Measurements from ENCODE around the gene FOXN1. TPM values are rescaled to one million over a fixed set of nuclear protein-coding genes. Genes with fewer than 3 reads are reported as not detected.

The FOXN1 gene
- total and polyA plus RNA-seq, 3 experiments from 2014 or later = not detected

DNA sequence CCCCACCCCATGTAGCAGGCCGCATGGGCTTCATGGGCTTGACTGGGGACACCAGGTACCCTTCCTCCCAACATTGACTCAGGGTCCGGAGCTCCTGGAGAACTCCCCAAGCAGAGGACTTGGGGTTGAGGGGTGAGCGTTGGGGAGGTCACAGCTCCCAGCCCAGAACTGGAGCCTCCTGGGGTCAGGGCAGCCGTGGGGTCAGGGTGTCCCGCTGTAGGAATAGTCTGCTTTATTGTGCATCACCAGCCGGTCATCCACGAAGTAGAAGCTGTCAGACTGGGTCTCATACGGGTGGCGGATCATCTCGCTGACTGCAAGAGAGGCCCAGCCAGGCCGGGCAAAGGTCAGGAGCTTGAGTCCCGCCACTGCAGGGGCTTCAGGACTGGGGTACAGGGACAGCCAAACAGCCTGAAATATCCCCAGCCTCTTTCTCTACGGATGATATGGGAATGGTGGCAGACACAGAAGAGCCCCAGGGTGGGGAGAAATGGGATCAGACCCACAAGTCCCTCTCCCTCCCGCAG is 41.0 kb downstream of the FOXN1 start:
- DNase-seq = no peak
- Histone ChIP-seq H3K27me3 (ENCODE audit: insufficient read depth, low read length, poor library complexity, severe bottlenecking) (no peaks in the 10 kb centered on the region), H3K27ac (ENCODE audit: low read depth, low read length) (no peak overlapping the region), H3K36me3 (ENCODE audit: insufficient read depth, low read length) (no peaks in the 10 kb centered on the region), H3K9me3 (ENCODE audit: low read length) (no peaks in the 10 kb centered on the region), H3K4me1 (ENCODE audit: insufficient read depth, low read length) (peaks cover 44% of the 10 kb centered on the region), H3K4me3 (ENCODE audit: low read length) (no peak overlapping the region)
- Mint-ChIP-seq H3K9me3 (no peaks in the 10 kb centered on the region), H3K36me3 (peaks cover 0 to 15% (median 0%) of the 10 kb centered on the region in 3 donors), H3K27me3 (no peaks in the 10 kb centered on the region), H3K4me1 (peaks cover 39 to 45% (median 44%) of the 10 kb centered on the region in 3 donors), H3K4me3 (peak overlapping the region in 1 of 7 donors; percentile 20), H3K27ac (peak overlapping the region in 5 of 8 donors; percentile 35 to 90 (median 81))
- POLR2A ChIA-PET = no interaction called here
- CTCF ChIA-PET = interaction anchor here (1.1 to 1.4 kb wide), 2 partner anchors 19 to 28 kb away, joined by 3 to 5 read pairs; no protein-coding TSS in a partner anchor

DNA sequence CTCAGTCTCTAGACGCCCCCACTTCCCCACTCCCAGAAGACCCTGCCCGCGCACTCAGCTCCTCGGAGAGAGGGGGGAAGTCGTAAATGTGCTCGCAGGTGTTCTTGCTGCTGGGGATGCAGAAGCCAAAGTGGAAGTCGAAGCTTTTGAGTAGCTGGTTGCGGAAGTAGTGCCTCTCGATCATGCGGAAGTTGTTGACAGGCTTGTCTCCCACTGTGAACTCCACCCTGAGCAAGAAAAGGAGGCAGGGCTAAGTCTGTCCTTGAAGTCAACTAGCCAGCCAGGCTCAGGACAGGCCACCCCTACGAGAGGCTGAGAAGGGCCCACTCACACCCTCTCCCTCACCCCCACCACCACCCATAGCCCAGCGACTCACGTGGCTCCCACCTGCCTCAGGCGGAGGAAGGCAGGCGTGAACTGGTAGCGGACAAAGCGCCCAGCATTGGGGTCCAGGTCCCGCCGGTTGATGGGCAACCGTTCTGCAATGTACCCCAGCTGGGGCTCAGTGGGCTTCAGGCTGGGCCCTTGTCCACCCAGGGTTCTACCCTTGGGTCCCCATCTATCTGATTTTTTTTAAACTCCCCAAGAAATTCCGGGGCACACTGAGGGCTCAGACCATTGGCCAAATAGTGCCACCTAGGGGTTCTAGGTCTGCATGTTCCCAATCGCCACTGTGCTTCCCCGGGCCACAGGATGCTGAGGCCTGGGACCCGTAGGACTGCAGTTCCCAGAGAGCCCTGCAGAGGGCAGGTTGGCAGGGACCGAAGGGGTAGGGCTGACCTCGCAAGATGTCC is 41.7 kb downstream of the FOXN1 start:
- Mint-ChIP-seq H3K36me3 (peaks cover 0 to 17% (median 0%) of the 10 kb centered on the region in 3 donors), H3K27me3 (no peaks in the 10 kb centered on the region), H3K9me3 (no peaks in the 10 kb centered on the region), H3K4me3 (peak overlapping the region in 4 of 7 donors; percentile 37 to 59 (median 50)), H3K27ac (peak overlapping the region; percentile 43 to 92 (median 86)), H3K4me1 (peaks cover 42 to 48% (median 46%) of the 10 kb centered on the region in 3 donors)
- DNase-seq = peak; percentile 27 to 70 (median 33)
- ChIA-PET POLR2A (no interaction called here), CTCF (interaction anchor here (1.1 to 2.2 kb wide), 3 partner anchors 10 to 28 kb away, joined by 3 to 6 read pairs (median 5); no protein-coding TSS in a partner anchor)
- no peaks in the 10 kb centered on the region for H3K27me3 ChIP-seq (ENCODE audit: insufficient read depth, low read length, poor library complexity, severe bottlenecking)
- H3K36me3 ChIP-seq (ENCODE audit: insufficient read depth, low read length) = no peaks in the 10 kb centered on the region
- no peak overlapping the region for H3K27ac ChIP-seq (ENCODE audit: low read depth, low read length)
- H3K9me3 ChIP-seq (ENCODE audit: low read length) = no peaks in the 10 kb centered on the region
- peaks cover 44% of the 10 kb centered on the region for H3K4me1 ChIP-seq (ENCODE audit: insufficient read depth, low read length)
- H3K4me3 ChIP-seq (ENCODE audit: low read length) = no peak overlapping the region

DNA sequence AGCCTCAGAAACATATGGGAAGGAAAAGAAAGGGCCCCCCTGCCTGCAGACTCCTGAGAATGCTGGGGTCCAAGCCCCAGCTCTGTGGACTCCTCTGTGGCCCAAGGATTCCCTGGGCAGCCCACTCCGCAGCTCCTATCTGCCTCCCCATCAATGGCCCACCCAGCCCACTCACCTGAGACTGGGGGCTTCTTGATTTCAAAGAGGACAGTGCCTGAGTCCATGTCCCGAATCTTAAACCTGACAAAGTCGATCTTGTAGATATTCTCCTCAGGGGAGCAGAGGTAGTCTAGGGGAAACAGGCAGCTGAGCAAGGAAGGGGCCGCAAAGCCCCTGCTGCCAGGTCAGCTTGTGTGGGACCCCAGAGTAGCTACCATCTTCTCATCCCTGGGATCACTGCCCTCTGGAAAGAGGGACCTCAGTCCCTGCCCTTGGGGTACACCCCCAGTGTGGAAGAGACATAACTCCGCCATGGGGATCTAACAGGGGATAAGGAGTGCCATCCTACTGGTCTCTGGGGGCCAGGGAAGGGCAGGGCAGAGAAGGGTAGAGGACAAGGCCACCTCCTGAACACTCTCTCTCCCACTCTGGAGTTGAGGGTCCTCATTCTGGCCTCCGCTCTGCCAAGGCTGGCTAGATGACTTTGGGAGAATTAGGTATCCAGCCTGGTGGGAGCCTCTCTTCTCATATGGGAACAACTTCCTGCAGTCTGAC is 42.4 kb downstream of the FOXN1 start:
- H3K36me3 ChIP-seq (ENCODE audit: insufficient read depth, low read length) = peaks cover under 1% of the 10 kb centered on the region
- H3K27ac ChIP-seq (ENCODE audit: low read depth, low read length) = peak overlapping the region; percentile 58
- H3K9me3 ChIP-seq (ENCODE audit: low read length) = no peaks in the 10 kb centered on the region
- no peak for DNase-seq
- Mint-ChIP-seq H3K4me1 (peaks cover 47 to 54% (median 51%) of the 10 kb centered on the region in 3 donors), H3K4me3 (peak overlapping the region in 4 of 7 donors; percentile 32 to 44 (median 38)), H3K9me3 (no peaks in the 10 kb centered on the region), H3K27ac (peak overlapping the region; percentile 87 to 98 (median 94)), H3K27me3 (no peaks in the 10 kb centered on the region), H3K36me3 (peaks cover 0 to 23% (median 4%) of the 10 kb centered on the region in 3 donors)
- POLR2A ChIA-PET = no interaction called here
- no peaks in the 10 kb centered on the region for H3K27me3 ChIP-seq (ENCODE audit: insufficient read depth, low read length, poor library complexity, severe bottlenecking)
- H3K4me1 ChIP-seq (ENCODE audit: insufficient read depth, low read length) = peaks cover 44% of the 10 kb centered on the region
- H3K4me3 ChIP-seq (ENCODE audit: low read length) = no peak overlapping the region
- CTCF ChIA-PET = interaction anchor here (0.8 to 2.2 kb wide), 2 partner anchors 11 to 22 kb away, joined by 4 to 6 read pairs; no protein-coding TSS in a partner anchor

DNA sequence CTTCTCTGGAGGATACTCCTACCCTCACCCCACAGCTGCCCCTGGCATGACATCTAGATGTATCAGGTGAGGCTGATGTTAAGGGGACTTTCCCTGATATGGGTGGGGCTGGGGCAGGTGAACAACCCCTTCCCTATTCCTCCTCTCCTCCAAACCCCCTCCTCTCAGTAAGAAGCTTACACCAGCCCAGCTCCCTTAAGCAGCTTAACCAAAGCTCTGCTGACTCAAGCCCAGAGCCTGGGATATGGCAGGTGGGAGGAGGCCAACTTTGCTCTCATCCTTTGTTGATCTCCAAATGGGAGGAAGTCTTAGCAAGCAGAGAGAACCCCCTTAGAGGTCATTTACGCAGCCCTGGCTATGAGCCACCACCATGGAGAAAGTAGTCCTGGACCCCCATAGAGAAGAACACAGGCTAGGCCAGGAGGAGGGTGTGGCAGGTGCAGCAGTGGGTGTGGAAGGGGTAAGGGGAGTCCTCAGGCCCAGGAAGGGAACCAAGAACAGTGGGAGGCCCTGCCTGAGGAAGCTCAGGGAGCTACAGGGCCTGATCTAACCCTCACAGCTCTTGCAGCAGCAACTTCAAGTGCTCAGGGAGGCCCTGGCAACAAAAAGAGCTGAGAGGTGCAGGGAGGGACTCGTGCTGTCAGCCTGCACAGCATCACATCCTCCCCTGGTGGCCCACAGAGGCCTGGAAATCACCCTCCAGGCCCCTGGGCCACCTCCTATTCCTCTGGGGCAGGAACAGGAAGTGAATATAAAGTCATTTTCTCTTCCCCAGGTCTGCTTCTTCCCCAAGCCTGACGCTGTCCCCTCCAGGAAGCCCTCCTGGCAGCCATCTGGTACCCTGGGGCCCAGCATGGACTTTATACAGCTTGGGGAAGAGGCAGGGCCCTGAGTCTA is 43.3 kb downstream of the FOXN1 start:
- POLR2A ChIA-PET = interaction anchor here (1.3 kb wide), 1 partner anchor 50 kb away, joined by 4 read pairs; no protein-coding TSS in a partner anchor
- Histone ChIP-seq H3K4me1 (ENCODE audit: insufficient read depth, low read length) (peaks cover 44% of the 10 kb centered on the region), H3K27ac (ENCODE audit: low read depth, low read length) (peak overlapping the region; percentile 58), H3K9me3 (ENCODE audit: low read length) (no peaks in the 10 kb centered on the region), H3K36me3 (ENCODE audit: insufficient read depth, low read length) (peaks cover 10% of the 10 kb centered on the region), H3K27me3 (ENCODE audit: insufficient read depth, low read length, poor library complexity, severe bottlenecking) (no peaks in the 10 kb centered on the region), H3K4me3 (ENCODE audit: low read length) (no peak overlapping the region)
- Mint-ChIP-seq H3K4me1 (peaks cover 47 to 54% (median 51%) of the 10 kb centered on the region in 3 donors), H3K27me3 (no peaks in the 10 kb centered on the region), H3K9me3 (no peaks in the 10 kb centered on the region), H3K27ac (peak overlapping the region; percentile 87 to 98 (median 94)), H3K36me3 (peaks cover 3 to 32% (median 10%) of the 10 kb centered on the region in 3 donors), H3K4me3 (peak overlapping the region in 4 of 7 donors; percentile 27 to 76 (median 47))
- DNase-seq = peak; percentile 45 to 77 (median 58)
- CTCF ChIA-PET = interaction anchor here (0.8 to 2.2 kb wide), 2 partner anchors 12 to 21 kb away, joined by 4 to 6 read pairs; no protein-coding TSS in a partner anchor

DNA sequence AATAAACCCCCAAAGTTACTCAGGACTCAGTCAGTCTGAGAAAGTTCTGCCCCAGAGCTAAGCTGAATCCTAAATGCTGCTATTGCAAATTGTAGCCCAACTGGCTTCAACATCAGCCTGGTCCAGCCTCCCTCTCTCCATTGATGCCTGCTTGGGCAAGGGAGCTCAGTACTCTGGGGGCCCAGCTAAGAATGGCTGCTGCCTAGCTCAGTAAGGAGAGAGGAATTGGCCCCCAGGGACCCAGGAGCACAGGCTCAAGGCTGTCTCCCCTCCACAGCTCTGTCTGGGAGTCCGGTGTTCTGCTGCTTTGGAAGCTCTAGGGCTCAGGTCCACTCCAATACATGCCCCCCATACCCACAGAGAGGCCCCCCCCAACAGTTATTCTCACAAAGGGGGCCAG is 44.7 kb downstream of the FOXN1 start:
- peak overlapping the region; percentile 58 to 94 (median 88) for H3K4me3 Mint-ChIP-seq
- no peaks in the 10 kb centered on the region for H3K9me3 ChIP-seq (ENCODE audit: low read length)

DNA sequence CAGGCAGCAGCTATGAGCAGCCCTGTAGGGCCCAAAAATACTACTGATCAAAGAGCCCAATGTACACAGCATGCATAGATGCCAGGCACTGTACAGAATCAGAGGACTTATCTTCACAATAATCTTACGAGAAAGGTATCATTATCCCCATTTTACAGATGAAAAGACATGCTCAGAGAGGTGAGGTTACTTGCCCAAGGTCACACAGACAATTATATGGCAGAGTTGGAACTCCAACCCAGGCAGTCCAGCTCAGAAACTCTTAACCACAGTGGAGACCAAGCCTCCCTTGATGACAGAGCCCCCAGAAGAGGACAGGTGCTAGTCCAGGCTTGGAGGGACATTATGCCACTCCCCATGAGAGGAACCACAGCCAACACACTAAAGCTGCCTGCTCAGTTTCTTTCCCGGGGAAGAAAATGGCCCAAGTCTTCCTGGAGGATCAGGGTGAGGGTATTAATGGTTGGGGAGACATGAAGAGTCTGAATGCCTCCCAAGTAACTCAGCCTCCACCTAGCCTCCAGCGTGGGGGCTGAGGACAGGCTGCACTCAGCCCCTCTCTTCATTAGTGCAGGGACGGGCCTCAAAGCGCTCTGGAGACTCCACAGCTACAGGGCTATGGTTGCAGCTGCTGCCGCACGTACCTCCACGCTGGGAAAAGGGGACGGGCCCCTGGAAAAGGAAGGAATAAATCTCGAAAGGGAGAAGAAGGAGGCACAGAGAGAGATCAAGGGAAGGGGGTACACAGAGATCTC is 45.5 kb downstream of the FOXN1 start:
- ChIA-PET POLR2A (interaction anchor here (1.2 kb wide), 1 partner anchor 48 kb away, joined by 5 read pairs; no protein-coding TSS in a partner anchor), CTCF (interaction anchor here (0.9 to 3.4 kb wide), 3 partner anchors 17 to 594 kb away, joined by 3 to 13 read pairs (median 4); partner anchors contain the start of gene PIGS)
- DNase-seq = no peak
- peaks cover 44% of the 10 kb centered on the region for H3K4me1 ChIP-seq (ENCODE audit: insufficient read depth, low read length)
- Mint-ChIP-seq H3K4me3 (peak overlapping the region; percentile 79 to 94 (median 88)), H3K9me3 (no peaks in the 10 kb centered on the region), H3K36me3 (peaks cover 3 to 47% (median 20%) of the 10 kb centered on the region in 3 donors), H3K27me3 (no peaks in the 10 kb centered on the region), H3K4me1 (peaks cover 47 to 54% (median 51%) of the 10 kb centered on the region in 3 donors), H3K27ac (peak overlapping the region; percentile 79 to 98 (median 92))
- H3K27ac ChIP-seq (ENCODE audit: low read depth, low read length) = peak overlapping the region; percentile 36
- H3K27me3 ChIP-seq (ENCODE audit: insufficient read depth, low read length, poor library complexity, severe bottlenecking) = no peaks in the 10 kb centered on the region
- no peaks in the 10 kb centered on the region for H3K9me3 ChIP-seq (ENCODE audit: low read length)
- H3K4me3 ChIP-seq (ENCODE audit: low read length) = peak overlapping the region; percentile 54
- peaks cover 26% of the 10 kb centered on the region for H3K36me3 ChIP-seq (ENCODE audit: insufficient read depth, low read length)

More for the DNA sequence above, 44.7 kb downstream of the FOXN1 start:
- Mint-ChIP-seq H3K36me3 (peaks cover 3 to 42% (median 13%) of the 10 kb centered on the region in 3 donors), H3K4me1 (peaks cover 47 to 54% (median 51%) of the 10 kb centered on the region in 3 donors), H3K27me3 (no peaks in the 10 kb centered on the region), H3K9me3 (no peaks in the 10 kb centered on the region), H3K27ac (peak overlapping the region; percentile 2 to 98 (median 91))
- peaks cover 44% of the 10 kb centered on the region for H3K4me1 ChIP-seq (ENCODE audit: insufficient read depth, low read length)
- no peaks in the 10 kb centered on the region for H3K27me3 ChIP-seq (ENCODE audit: insufficient read depth, low read length, poor library complexity, severe bottlenecking)
- DNase-seq = no peak
- no peak overlapping the region for H3K27ac ChIP-seq (ENCODE audit: low read depth, low read length)
- no peak overlapping the region for H3K4me3 ChIP-seq (ENCODE audit: low read length)
- POLR2A ChIA-PET = interaction anchor here (0.8 to 1.2 kb wide), 2 partner anchors 26 to 49 kb away, joined by 3 to 5 read pairs; partner anchors contain the start of gene ALDOC
- H3K36me3 ChIP-seq (ENCODE audit: insufficient read depth, low read length) = peaks cover 19% of the 10 kb centered on the region
- CTCF ChIA-PET = interaction anchor here (1.1 to 3.4 kb wide), 2 partner anchors 18 to 21 kb away, joined by 4 to 13 read pairs; partner anchors contain the start of gene PIGS

Data from CD8-positive, alpha-beta memory T cell (primary cell).